HG03457 (cell line): ENCODE results near the gene NIPAL3.

Source experiments
- ATAC-seq: cut with Tn5 transposase; IDR thresholded peaks from one replicate; pipeline ENCODE4 v1.9.1; 2021; ENCODE audit warnings: moderate number of reproducible peaks; ENCODE audit not compliant: unreplicated experiment

The NIPAL3 gene

GRCh38 chr1:24390924-24391782 lies 24.4 kb upstream of the NIPAL3 start:
- no peak for ATAC-seq

- peak; percentile 56 for ATAC-seq
Measured at GRCh38 chr1:24391882-24392603, 23.6 kb upstream of the NIPAL3 start.

DNA sequence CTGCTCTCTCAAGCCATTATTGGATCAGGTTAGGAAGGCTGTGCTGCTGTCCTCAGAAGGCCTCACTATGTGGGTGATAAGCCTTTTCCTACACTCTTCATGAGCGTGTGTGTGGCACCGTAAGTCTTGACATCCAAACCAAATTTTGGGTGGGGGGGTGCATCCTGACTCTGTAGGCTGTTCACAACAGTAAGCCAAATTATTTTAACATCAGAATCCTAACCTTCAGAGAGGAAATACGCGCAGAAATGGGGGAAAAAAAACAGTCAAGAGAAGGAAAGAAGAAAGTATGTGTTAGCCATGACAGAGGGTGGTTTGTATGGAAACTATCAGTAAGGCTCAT lies 23.0 kb upstream of the NIPAL3 start:
- no peak for ATAC-seq

- ATAC-seq, result no peak
Measured at GRCh38 chr1:24392982-24393650, 22.5 kb upstream of the NIPAL3 start.

DNA sequence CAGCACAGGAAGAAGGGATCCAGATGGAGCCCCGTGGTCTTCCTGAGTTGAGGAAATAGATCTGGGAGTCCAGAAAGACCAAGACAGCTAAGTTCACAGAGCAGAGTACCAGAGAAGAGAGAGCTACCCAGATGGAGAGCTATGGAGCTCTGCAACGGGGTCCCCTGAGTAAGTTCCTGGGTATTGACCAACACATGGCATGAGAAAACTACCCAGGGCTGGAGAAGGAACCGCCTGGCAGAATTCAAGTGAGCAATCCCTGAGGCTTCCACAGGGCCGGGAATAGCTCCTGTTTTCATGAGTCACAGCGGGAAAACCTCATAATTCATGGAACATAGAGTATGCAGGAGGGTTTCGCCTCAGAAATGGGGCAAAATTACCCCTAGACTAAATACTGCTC lies 21.7 kb upstream of the NIPAL3 start:
- no peak for ATAC-seq

GRCh38 chr1:24400065-24400464 lies 15.5 kb upstream of the NIPAL3 start:
- ATAC-seq, result no peak

DNA sequence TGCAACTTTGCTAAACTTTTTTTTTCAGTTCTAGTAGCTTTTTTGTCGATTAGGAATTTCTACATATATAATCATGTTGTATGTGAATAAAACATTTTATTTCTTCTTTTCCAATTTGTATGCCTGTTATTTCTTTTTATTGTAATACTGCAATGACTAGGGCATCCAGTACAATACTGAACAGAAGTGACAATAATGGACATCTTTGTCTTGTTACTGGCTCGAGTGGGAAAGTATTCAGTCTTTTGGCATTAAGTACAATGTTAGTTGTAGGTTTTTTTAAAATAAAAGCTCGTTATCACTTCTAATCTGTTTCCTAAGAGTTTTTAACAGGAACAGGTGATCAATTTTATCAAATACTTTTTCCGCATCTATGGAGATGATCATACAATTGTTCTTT lies 11.8 kb upstream of the NIPAL3 start:
- no peak for ATAC-seq

- ATAC-seq, result no peak
Measured at GRCh38 chr1:24406788-24407187, 8.8 kb upstream of the NIPAL3 start.

- ATAC-seq, result no peak
Measured at GRCh38 chr1:24409535-24409934, 6.1 kb upstream of the NIPAL3 start.

DNA sequence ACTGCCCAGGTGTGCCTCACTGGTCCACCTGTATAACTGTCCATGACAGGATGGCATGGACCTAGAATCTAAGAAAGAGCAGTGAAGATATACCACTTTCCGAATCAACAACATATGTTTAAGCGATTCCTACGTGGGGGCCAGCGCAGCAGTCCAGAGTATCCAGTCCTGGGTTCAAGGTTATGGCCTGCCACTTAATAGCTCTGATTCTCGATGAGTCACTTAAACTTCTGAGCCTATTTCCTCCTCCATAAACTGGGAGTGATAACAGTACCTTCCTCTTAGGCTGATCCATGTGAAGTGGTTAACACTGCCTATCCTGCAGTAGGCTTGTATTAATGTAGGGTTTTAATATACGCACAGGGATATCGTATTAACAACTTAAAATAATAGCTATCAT lies 4.9 kb upstream of the NIPAL3 start:
- no peak for ATAC-seq

DNA sequence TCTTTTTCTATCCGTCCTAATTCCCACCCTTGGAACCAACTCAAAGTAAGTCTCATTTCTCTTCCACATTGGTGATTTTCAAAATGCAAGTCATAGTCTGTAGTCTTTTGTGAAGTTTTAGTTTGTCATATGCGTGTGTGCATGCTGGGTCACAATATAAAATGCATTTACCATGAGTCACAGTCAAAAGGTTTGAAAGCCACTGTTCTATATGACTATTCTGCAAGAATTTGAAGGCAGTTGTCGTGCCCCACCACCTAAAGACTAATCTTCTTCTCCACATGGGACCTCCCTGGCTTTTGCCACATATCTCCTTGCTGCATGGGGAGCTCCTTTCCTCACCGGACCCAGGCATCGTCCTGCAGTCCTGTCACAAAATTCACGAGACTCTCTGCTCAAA lies 3.6 kb upstream of the NIPAL3 start:
- no peak for ATAC-seq

- ATAC-seq, result no peak
Measured at GRCh38 chr1:24412408-24412807, 3.2 kb upstream of the NIPAL3 start.

DNA sequence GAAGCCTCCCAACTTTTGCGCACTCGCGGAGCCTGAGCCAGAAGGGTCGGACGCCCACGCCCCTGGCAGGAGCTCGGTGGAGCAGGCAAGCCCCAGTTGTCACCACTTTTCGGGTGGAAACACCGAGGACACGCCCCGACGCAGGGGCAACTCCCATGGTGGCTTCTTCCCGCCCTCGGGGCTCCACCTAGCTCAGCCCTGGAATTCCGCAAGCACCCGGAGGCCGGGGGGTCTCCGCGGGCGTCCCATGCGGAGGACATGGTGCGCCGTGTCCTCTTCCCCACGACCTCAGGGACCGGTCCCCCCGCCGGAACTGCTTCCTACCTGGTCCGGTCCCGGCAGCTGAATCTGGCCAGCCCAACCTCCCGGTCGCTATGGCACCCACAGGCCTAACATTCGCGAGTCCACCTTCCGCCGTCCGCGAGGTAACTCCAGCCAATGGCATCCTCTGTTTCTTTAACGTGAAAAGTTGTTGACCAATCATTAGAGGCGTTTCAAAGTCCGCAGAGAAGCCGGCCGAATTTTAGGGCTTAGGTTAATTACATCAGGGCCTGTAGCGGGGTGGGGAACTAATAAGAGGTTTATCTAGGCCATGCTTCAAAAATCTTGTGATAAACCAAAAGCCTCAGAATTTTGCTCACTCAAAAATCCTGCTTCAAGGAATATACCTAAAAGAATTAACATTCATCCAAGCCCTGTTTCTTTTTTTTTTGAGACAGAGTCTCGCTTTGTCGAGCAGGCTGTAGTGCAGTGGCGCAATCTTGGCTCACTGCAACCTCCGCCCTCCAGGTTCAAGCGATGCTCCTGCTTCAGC lies 2.0 kb upstream of the NIPAL3 start, which contains the start of gene STPG1:
TSS of gene STPG1 (minus strand) at position 433 of the 814 bp plus-strand sequence. CDS start 12,394 bp downstream, outside the sequence.
- ATAC-seq, result no peak

DNA sequence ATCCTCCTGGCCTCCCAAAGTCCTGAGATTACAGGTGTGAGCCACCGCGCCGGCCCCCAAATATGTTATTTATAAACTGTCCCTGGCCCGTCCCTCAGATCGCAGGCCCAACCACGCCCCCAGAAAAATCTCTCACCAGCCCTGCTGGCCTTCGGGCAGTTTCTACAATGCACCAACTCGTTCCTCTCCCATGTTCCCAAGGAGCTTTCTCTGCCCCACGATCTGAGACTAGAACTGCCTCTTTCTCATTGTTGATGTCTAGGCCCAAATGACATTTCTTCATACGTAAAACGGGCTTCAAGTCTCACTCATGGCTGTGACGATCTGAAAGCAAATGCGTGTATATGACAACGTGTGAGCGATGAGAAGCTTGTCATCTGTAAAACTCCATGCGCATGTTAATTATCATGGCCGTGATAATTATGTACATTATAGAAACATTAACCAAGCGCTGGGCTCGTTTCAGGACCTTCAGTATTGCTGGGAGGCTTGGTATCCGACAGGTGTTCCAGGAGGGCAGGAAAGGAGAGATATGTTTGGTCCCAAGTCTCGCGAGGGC lies 748 bp upstream of the NIPAL3 start:
- ATAC-seq, result no peak

- ATAC-seq, result peak; percentile 1
Measured at GRCh38 chr1:24415910-24416665, 486 bp downstream of the NIPAL3 start.

GRCh38 chr1:24416666-24417391 lies 1.2 kb downstream of the NIPAL3 start:
- no peak for ATAC-seq

GRCh38 chr1:24417681-24418080 lies 2.1 kb downstream of the NIPAL3 start:
- ATAC-seq, result no peak

DNA sequence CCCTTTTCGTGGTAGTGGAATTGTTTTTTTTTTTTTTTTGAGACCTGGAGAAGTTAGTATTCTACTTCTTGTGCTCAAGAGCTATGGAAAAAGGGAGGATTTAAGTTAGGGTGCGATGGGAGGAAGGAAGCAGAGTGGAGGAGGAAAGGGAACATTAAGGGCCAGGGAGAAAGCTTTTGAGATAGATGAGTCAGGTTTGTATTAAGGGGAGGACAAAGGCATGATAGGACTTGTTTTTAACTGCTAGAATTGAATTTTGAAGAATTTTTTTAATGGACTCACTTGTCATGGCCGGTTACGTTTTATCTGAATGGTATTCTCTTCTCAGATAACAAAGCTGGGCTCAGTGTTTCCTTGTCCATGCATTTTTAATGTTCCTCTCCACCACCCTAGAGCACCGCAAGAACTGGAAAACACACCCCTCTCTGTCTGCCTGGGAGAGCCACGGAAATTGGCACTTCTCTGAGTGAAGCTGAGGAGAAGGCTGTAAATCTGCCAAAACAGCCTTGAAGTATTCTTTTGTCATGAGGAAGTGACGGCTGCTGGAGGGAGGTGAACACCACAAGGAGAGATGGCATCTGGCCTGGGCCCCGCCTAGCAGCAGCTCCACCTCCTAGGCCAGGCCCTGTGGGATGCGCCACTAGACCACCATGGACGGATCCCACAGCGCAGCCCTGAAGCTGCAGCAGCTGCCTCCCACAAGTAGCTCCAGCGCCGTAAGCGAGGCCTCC lies 3.5 kb downstream of the NIPAL3 start:
- ATAC-seq, result no peak

GRCh38 chr1:24420547-24420946 lies 4.9 kb downstream of the NIPAL3 start:
- no peak for ATAC-seq
